HG03565 (cell line): ENCODE results near the gene MYO7B.

Source experiments
- ATAC-seq: cut with Tn5 transposase; IDR thresholded peaks from one replicate; pipeline ENCODE4 v1.9.1; 2021; ENCODE audit warnings: mild to moderate bottlenecking, moderate library complexity; ENCODE audit not compliant: unreplicated experiment

MYO7B gene

DNA sequence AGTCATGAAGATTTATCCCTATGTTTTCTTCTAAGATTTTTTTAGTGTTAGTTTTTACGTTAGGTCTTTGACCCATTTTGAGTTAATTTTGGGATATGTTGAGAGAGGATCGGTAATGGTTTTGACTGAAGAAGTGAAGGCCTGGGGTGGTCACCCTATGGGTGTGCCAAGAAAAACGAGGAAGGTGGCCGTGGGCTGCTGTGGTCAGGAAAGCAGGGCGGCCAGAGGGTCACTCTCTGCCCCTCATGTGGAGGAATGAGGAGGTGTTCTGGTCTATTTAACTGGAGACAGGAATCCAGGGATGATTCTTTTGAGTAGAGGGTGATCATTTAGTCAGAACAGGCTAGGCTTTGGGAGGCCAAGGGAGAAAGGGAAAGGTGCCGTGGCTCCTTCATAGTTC is 50.7 kb downstream of the MYO7B start:
- no peak for ATAC-seq

- no peak for ATAC-seq
These were observed 51.3 kb downstream of the MYO7B start for GRCh38 chr2:127586746-127587295.

DNA sequence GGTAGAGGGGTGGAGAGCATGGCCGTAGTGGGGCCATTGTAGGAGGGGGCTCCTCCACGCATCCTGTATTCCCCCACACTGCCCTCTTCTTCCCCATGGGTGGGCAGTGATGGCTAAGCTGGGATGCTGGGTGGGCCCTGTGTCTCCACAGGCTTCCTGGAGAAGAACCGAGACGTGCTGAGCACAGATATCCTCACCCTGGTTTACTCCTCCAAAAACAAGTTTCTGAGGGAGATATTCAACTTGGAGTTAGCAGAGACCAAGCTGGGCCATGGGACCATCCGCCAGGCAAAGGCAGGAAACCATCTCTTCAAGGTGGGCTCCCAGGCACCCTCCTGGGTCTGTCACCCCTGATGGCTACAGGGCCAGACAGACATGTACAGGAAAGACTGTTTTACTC is 52.8 kb downstream of the MYO7B start:
- ATAC-seq = no peak

DNA sequence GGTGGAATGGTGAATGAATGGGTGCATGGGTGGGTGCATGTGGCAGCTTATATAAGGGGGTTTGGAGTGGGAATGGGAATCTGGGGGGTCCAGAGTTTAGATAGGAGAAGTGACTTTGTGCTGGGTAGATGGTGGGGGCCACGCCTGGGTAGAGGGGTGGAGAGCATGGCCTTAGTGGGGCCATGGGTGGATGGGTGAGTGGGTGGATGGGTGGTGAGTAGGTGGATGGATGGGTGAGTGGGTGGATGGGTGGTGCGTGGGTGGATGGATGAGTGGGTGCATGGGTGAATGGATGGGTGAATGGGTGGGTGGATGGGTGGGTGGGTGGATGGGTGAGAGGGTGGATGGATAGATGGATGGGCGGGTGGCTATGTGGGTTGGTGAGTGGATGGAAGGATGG is 53.9 kb downstream of the MYO7B start:
- ATAC-seq = no peak

DNA sequence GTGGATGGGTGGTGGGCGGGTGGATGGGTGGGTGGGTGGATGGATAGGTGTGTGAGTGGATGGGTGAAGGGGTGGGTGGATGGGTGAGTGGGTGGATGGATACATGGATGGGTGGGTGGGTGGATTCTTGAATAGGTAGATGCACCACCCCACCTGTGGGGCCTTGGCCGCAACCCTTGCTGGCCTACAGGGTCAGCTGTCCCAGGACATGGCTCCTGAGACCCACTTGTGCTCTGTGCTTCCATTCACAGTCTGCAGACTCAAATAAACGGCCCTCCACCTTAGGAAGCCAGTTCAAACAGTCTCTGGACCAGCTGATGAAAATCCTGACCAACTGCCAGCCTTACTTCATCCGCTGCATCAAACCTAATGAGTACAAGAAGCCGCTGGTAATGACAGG is 54.4 kb downstream of the MYO7B start:
- ATAC-seq = no peak

- no peak for ATAC-seq
These were observed 55.1 kb downstream of the MYO7B start for GRCh38 chr2:127590386-127591190.

- no peak for ATAC-seq
These were observed 55.9 kb downstream of the MYO7B start for GRCh38 chr2:127591221-127591923.

- no peak for ATAC-seq
These were observed 57.3 kb downstream of the MYO7B start for GRCh38 chr2:127592761-127593227.

DNA sequence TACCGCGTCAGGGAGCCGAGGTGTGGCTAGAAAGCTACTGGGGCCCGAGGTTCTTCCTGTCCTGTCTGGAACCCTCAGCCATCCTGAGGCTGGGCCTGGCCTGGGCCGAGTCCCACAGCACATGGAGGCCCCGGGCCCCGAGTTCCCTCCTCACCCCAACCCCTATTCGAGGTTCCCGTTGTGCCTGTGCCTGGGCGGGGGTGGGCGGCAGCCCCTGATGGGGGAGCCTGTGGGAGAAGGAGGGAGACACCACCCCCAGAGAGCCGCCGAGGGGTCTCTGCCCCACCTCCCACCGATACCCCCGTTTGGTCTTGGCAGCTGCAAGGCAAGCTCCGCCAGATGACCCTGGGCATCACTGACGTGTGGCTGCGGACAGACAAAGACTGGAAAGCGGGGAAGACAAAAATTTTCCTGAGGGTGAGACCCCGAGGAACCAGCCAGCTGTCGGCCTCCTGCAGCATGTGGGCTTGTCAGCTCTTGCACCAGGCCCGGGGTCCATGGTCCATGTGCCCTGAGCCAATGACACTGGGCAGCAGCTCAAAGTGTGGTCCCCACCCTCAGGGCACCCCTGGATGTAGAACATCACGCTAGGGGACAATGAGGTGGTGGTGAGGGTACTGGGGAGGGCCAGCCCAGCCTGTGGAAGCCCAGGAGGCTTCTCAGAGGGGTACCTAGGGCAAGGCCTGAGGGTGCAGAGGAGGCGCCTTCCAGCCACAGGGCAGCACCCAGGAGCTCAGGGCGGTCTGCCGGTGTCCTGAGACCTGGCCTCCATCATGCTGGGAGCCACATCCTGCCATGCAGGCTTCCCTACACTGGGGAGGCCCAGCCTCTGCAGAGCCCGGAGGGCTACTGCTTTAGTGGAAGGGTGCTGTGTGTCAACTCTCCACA is 58.0 kb downstream of the MYO7B start:
- ATAC-seq = no peak

DNA sequence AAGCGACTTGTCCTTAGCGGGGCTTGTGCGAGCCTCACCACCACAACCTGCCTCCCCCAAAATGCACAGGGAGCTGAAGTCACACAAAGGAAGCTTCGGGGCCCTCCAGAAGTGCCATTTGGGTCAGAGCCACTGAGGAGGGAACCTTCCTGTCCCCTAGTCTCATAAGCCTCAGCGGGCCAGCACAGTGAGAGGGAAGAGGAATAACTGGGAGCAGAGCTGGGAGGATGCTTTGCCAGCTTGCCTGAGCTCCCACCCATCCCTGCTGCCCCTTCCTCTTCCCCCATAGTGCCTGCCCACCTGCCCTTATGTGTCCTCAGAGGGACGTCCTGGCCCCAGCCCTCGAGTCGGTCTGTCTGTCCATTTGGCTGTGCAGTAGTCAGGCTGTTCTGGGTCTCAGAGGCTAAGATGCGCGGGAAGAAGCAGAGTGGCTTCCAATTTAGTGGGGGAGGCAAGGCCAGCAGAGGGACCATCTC is 58.7 kb downstream of the MYO7B start:
- ATAC-seq = no peak

DNA sequence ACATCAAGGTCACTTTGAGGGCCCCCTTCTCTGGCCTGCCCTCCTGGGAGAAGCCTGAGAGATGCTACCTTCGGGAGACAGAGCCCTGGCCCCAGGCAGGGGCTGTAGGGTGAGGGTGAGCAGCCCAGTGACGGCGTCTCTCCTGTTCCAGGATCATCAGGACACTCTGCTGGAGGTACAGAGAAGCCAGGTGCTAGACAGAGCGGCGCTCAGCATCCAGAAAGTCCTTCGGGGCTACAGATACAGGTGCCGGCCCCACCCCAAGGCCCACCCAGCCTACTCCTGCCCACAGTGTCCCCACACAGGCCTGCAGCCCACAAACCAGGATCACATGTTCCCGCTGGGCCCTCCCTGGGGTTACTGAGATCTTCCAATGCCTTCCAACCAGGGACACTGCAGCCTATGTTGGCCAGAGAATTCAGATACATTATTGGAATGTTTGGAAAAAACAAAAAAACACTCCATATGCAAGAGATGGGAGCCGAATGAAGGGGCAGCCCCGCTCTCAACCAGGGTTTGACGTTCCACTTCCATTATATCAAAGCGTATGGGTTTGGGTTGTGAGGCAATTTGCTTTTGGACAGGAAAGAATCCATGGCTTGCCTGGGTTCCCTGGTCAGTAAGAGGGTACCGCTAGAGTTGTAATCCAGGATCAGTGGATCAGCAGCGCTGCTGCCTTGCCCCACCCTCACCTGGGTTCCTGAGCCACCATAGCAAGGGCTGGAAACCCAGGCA is 61.0 kb downstream of the MYO7B start:
- no peak for ATAC-seq

DNA sequence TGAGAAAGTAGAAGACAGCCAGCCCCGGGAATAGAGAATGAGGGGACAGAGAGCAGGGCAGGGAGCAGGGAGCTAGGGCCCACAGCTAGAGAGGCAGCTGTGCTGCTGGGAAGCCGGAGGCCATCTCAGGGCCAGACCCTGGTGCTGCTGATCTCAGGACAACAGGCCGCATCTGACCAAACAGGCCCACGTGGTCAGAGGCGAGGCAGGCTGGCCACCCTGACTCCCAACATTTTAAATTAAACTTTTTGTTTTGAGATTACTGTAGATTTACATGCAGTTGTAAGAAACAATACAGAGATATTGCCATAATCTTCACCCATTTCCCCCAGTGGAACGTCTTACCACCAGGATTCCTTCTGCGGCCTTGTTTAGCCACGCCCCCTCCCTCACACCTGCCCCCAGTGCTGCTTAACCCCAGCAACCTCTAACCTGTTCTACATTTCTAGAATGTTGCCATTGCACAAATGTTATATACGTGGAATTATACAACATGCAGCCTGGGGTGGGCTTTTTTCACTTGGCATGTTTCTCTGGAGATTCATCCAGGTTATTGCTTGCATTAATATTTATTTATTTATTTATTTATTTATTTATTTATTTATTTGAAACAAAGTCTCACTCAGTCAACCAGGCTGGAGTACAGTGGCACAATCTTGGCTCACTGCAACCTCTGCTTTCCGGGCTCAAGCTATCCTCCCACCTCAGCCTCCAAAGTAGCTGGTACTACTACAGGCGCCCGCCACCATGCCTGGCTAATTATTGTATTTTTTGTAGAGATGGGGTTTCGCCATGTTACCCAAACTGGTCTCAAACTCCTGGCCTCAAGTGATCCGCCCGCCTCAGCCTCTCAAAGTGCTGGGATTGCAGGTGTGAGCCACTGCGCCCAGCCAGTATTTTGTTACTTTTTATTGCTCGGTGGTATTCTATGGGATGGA is 61.8 kb downstream of the MYO7B start:
- no peak for ATAC-seq

- ATAC-seq = no peak
These were observed 62.5 kb downstream of the MYO7B start for GRCh38 chr2:127597984-127598380.

- no peak for ATAC-seq
These were observed 63.2 kb downstream of the MYO7B start for GRCh38 chr2:127598711-127599110.

- no peak for ATAC-seq
These were observed 63.7 kb downstream of the MYO7B start for GRCh38 chr2:127599211-127599610.

DNA sequence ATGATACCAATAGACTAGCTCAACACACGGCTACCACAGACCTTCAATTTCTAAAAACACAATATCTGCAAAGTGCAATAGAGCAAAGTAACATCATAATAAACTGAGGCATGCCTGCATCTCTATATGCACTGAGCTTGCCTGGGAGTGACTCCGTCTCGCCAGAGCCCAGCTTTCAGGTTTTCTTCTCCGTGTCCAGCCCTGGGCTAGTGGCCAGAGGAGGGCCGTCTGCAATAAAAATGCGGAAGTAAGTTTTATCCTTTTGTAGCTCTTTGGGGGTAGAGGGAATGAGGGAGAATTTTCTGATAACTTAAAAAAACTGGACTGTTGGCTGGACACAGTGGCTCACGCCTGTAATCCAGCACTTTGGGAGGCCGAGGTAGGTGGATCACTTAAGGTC is 69.5 kb downstream of the MYO7B start:
- no peak for ATAC-seq

DNA sequence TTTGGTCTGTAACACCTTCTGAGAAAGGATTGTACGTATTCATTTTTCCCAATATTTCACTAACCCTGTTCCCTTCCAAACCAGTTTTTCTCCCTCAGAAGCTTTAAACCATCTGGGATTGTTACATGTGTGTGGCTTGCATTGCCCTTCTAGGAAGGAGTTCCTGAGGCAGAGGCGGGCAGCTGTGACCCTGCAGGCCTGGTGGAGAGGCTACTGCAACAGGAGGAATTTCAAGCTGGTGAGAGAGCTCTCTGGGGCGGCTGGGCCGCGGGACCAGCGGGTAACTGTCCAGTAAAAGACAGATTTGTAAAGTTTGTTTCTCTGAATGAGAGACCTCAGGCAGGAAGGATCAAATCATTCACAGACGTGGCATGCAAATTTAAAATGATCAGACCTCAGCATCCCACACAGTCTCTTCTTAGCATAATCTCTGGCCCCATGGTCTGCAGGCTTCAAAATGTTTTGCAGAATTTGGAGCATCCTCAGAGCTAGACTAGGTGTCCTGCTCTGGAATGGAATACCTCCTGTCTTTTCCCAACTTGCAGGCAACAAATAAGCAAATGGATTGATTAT is 70.3 kb downstream of the MYO7B start:
- ATAC-seq = no peak

DNA sequence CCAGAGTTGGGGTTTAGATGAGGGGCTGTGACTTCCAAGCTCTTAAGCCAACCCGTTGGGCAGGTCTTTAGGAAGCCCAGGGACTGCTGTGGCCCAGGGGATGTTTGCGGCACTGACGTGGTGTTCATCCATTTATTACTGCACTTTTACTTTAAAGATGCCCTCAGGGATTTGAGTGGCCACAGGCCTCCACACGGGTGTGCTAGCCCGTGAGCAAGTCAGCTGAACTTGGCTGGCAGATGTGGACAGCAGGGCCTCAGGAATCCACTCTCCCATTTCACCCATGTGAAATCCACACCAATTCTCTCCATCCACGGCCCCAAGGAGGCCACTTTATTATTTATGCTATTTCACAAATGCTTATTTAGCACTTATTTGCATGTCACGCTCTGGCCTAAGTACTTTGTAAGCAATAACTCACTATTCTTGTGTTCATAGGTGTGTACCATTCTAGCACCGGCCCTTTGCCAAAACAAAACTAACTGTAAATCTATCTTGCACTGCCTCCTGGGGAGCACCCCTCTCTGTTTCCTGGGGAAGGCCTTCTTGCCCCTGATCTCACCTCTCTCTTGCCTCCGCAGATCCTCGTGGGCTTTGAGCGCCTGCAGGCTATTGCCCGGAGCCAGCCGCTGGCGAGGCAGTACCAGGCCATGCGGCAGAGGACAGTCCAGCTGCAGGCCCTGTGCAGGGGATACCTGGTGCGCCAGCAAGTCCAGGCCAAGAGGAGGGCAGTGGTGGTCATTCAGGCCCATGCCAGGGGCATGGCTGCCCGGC is 71.3 kb downstream of the MYO7B start:
- ATAC-seq = no peak
